OCI-LY3 (cell line): ENCODE data around the gene CUX1.

Experiments
- H2AFZ ChIP-seq: fragments of 200-600, 300-600 bp; shearing (Covaris generic); 2 replicates; pipeline ENCODE4 v1.6.0; 2014; ENCODE audit warnings: antibody characterized with exemption, low read depth, low read length
- H3K27ac ChIP-seq: fragments of 200-600, 300-600 bp; sonication (generic); 2 replicates; pipeline ENCODE4 v1.5.1; 2014; ENCODE audit warnings: mild to moderate bottlenecking, low read length, moderate library complexity, mixed read lengths
- H3K27me3 ChIP-seq: fragments of 200-600, 300-600 bp; sonication (generic); 2 replicates; pipeline ENCODE4 v1.6.1; 2014; ENCODE audit warnings: low read depth, low read length, mixed read lengths
- H3K36me3 ChIP-seq: fragments of 200-600, 300-600 bp; sonication (generic); replicated peaks from 2 replicates; pipeline ENCODE3; 2014; ENCODE audit warnings: low read depth, low read length, mixed read lengths
- H3K4me1 ChIP-seq: fragments of 300-600, 200-600 bp; sonication (generic); 2 replicates; pipeline ENCODE4 v1.6.1; 2014; ENCODE audit warnings: low read length, mixed read lengths
- H3K4me2 ChIP-seq: fragments of 200-600, 300-600 bp; sonication (generic); 2 replicates; pipeline ENCODE4 v1.6.1; 2014; ENCODE audit warnings: low read length, mixed read lengths
- H3K4me3 ChIP-seq: fragments of 300-600, 200-600 bp; sonication (generic); 2 replicates; pipeline ENCODE4 v1.5.1; 2014; ENCODE audit warnings: antibody characterized with exemption, mild to moderate bottlenecking, low read length, moderate library complexity
- H3K79me2 ChIP-seq: fragments of 300-600, 200-600 bp; shearing (Covaris generic); 2 replicates; pipeline ENCODE4 v1.6.1; 2014; ENCODE audit warnings: mild to moderate bottlenecking, low read length, mixed read lengths
- H3K9ac ChIP-seq: fragments of 300-600, 200-600 bp; shearing (Covaris generic); 2 replicates; pipeline ENCODE4 v1.6.0; 2014; ENCODE audit warnings: mild to moderate bottlenecking, low read length, moderate library complexity
- H3K9me3 ChIP-seq: fragments of 200-600, 300-600 bp; shearing (Covaris generic); 2 replicates; pipeline ENCODE4 v1.6.1; 2014; ENCODE audit warnings: low read length, mixed read lengths; ENCODE audit not compliant: insufficient read depth
- H4K20me1 ChIP-seq: fragments of 200-600, 300-600 bp; sonication (generic); 2 replicates; pipeline ENCODE4 v1.6.1; 2016; ENCODE audit warnings: low read length, mixed read lengths; ENCODE audit not compliant: insufficient read depth
- CTCF ChIP-seq: fragments of 200-600, 300-600 bp; sonication (generic); IDR thresholded peaks from 2 replicates; pipeline ENCODE4 v1.5.1; 2014; ENCODE audit warnings: antibody characterized with exemption, low read length, low read depth
- EZH2phosphoT487 ChIP-seq: fragments of 200-600 bp; shearing (Covaris generic); IDR thresholded peaks from 2 replicates; pipeline ENCODE4 v1.6.1; 2018; ENCODE audit warnings: antibody characterized with exemption, mixed run types, low read depth

The CUX1 gene

GRCh38 chr7:102284891-102285539 is 467.6 kb downstream of the CUX1 start:
- H2AFZ ChIP-seq, result no peak overlapping the region
- peak overlapping the region; percentile 95 for H3K4me3 ChIP-seq
- no peaks in the 10 kb centered on the region for H3K36me3 ChIP-seq
- peak overlapping the region; percentile 0; the same call in 1 of the 2 replicates for H3K9ac ChIP-seq
- H3K4me2 ChIP-seq, result peak overlapping the region; percentile 92
- no peak overlapping the region for H3K27ac ChIP-seq
- H3K79me2 ChIP-seq, result no peaks in the 10 kb centered on the region; the same call in 1 of the 2 replicates
- TF ChIP-seq EZH2phosphoT487 (no peak), CTCF (no peak)
- no peaks in the 10 kb centered on the region for H3K9me3 ChIP-seq
- H3K4me1 ChIP-seq, result peaks cover 49% of the 10 kb centered on the region
- H3K27me3 ChIP-seq, result peaks cover 19% of the 10 kb centered on the region
- peaks cover 23% of the 10 kb centered on the region for H4K20me1 ChIP-seq

- Histone ChIP-seq H4K20me1 (peaks cover 25% of the 10 kb centered on the region), H3K27me3 (peaks cover 19% of the 10 kb centered on the region), H3K36me3 (no peaks in the 10 kb centered on the region), H3K4me1 (peaks cover 52% of the 10 kb centered on the region), H3K4me2 (peak overlapping the region; percentile 92), H2AFZ (no peak overlapping the region), H3K9ac (peak overlapping the region; percentile 75; the same call in 1 of the 2 replicates), H3K27ac (no peak overlapping the region), H3K9me3 (no peaks in the 10 kb centered on the region), H3K4me3 (peak overlapping the region; percentile 95), H3K79me2 (no peaks in the 10 kb centered on the region; the same call in 1 of the 2 replicates)
- no peak for TF ChIP-seq CTCF
- TF ChIP-seq EZH2phosphoT487, result no peak
These were observed 468.3 kb downstream of the CUX1 start for GRCh38 chr7:102285540-102286236.

- peak within 1 kb of the TSS; percentile 61 for H2AFZ ChIP-seq
- peak within 1 kb of the TSS; percentile 79 for H3K9ac ChIP-seq
- H3K4me1 ChIP-seq, result peaks cover 59% of the 10 kb centered on the region
- peak within 1 kb of the TSS; percentile 32 for H3K27ac ChIP-seq
- H3K27me3 ChIP-seq, result peaks cover 22% of the 10 kb centered on the region
- H3K36me3 ChIP-seq, result no peaks in the 10 kb centered on the region
- no peaks in the 10 kb centered on the region for H3K9me3 ChIP-seq
- H3K4me3 ChIP-seq, result peak within 1 kb of the TSS; percentile 99
- TF ChIP-seq EZH2phosphoT487, result no peak
- H3K79me2 ChIP-seq, result no peaks in the 10 kb centered on the region; the same call in 1 of the 2 replicates
- H3K4me2 ChIP-seq, result peak within 1 kb of the TSS; percentile 93
- peaks cover 32% of the 10 kb centered on the region for H4K20me1 ChIP-seq
These were observed 469.0 kb downstream of the CUX1 start, which contains the start of gene SH2B2 for GRCh38 chr7:102286237-102287110. Gene SH2B2 (plus strand): TSS chr7:102286868. CDS start chr7:102300551, 13,683 bp downstream.

GRCh38 chr7:102287111-102287980 is 469.9 kb downstream of the CUX1 start:
- peak overlapping the region; percentile 32 for H3K27ac ChIP-seq
- H3K9me3 ChIP-seq, result no peaks in the 10 kb centered on the region
- H2AFZ ChIP-seq, result peak overlapping the region; percentile 14; the same call in 1 of the 2 replicates
- no peaks in the 10 kb centered on the region for H3K36me3 ChIP-seq
- peaks cover 38% of the 10 kb centered on the region for H4K20me1 ChIP-seq
- peak overlapping the region; percentile 99 for H3K4me3 ChIP-seq
- peak overlapping the region; percentile 93 for H3K4me2 ChIP-seq
- H3K4me1 ChIP-seq, result peaks cover 64% of the 10 kb centered on the region
- peaks cover 22% of the 10 kb centered on the region for H3K27me3 ChIP-seq
- TF ChIP-seq CTCF, result no peak
- H3K9ac ChIP-seq, result peak overlapping the region; percentile 79
- no peaks in the 10 kb centered on the region; the same call in 1 of the 2 replicates for H3K79me2 ChIP-seq
